Activated T-cell treated with anti-CD3 and anti-CD28 coated beads, Interleukin-2, amount 50 U/mL, for 4 hours (primary cell): ENCODE results near the gene AKT2. TPM values are rescaled to one million over a fixed set of nuclear protein-coding genes. Genes with fewer than 3 reads are reported as not detected.
A peak's percentile ranks its signal among the peaks of the same experiment; 100 is the strongest.

ENCODE experiments used
- ATAC-seq, 2 donors: fragments of 200-7000 bp; cut with Tn5 transposase; one replicate each; pipeline ENCODE4 v1.10.0; 2021
- DNase-seq: peaks from one replicate; pipeline ENCODE4 v3.0.0-alpha.2; 2020
- H3K27me3 Mint-ChIP-seq: one replicate; pipeline ENCODE4 v1.8.0; 2021; ENCODE audit warnings: low read depth, mixed read lengths
- H3K36me3 Mint-ChIP-seq: one replicate; pipeline ENCODE4 v1.8.0; 2022; ENCODE audit warnings: mixed read lengths; ENCODE audit not compliant: insufficient read depth
- H3K4me1 Mint-ChIP-seq: one replicate; pipeline ENCODE4 v1.8.0; 2021; ENCODE audit warnings: low read depth, mixed read lengths
- H3K4me3 Mint-ChIP-seq: one replicate; pipeline ENCODE4 v1.8.0; 2021; ENCODE audit warnings: mild to moderate bottlenecking, moderate library complexity, mixed read lengths
- H3K9me3 Mint-ChIP-seq: one replicate; pipeline ENCODE4 v1.8.0; 2021; ENCODE audit warnings: mixed read lengths
- total RNA-seq, 3 donors: library from RNA; stranded (reverse); gene quantifications; one replicate each; pipeline ENCODE4 v1.2.1, GENCODE V29; 2021

The AKT2 gene
- total RNA-seq, 3 donors from 2014 or later = 147 to 158 (median 151) TPM

DNA sequence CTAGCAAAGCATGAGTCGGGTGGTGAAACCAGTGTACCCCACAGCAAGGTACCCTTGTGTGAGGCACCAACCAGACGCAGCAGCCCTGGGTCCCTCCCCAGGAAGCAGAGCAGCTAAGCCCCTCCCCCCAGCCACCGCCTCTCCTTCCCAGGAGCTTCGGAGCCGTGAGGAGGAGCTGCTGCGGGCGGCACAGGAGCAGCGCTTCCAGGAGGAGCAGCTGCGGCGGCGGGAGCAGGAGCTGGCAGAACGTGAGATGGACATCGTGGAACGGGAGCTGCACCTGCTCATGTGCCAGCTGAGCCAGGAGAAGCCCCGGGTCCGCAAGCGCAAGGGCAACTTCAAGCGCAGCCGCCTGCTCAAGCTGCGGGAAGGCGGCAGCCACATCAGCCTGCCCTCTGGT is 79.4 kb downstream of the AKT2 start:
- Mint-ChIP-seq H3K9me3 (no peaks in the 10 kb centered on the region), H3K4me3 (no peak overlapping the region), H3K36me3 (peaks cover 22% of the 10 kb centered on the region), H3K27me3 (no peaks in the 10 kb centered on the region), H3K4me1 (no peaks in the 10 kb centered on the region)
- no peak for DNase-seq
- no peak for ATAC-seq

DNA sequence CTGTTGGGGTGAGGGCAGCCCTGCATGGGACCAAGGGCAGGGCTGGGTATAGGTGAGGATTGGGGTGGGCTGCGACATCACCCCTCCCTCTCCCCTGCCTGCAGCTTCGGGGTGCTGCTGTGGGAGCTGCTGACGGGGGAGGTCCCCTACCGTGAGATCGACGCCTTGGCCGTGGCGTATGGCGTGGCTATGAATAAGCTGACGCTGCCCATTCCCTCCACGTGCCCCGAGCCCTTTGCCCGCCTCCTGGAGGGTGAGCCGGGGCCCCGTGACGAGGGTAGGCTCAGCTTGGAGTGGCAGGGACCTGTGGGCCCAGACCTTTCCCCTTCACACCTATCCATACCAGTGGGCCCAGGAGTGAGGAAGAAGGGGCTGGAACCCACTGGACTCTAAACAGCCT is 80.8 kb downstream of the AKT2 start:
- no peak for ATAC-seq
- H3K4me3 Mint-ChIP-seq = no peak overlapping the region
- DNase-seq = no peak
- H3K27me3 Mint-ChIP-seq = no peaks in the 10 kb centered on the region
- no peaks in the 10 kb centered on the region for H3K4me1 Mint-ChIP-seq
- peaks cover 13% of the 10 kb centered on the region for H3K36me3 Mint-ChIP-seq
- H3K9me3 Mint-ChIP-seq = no peaks in the 10 kb centered on the region

DNA sequence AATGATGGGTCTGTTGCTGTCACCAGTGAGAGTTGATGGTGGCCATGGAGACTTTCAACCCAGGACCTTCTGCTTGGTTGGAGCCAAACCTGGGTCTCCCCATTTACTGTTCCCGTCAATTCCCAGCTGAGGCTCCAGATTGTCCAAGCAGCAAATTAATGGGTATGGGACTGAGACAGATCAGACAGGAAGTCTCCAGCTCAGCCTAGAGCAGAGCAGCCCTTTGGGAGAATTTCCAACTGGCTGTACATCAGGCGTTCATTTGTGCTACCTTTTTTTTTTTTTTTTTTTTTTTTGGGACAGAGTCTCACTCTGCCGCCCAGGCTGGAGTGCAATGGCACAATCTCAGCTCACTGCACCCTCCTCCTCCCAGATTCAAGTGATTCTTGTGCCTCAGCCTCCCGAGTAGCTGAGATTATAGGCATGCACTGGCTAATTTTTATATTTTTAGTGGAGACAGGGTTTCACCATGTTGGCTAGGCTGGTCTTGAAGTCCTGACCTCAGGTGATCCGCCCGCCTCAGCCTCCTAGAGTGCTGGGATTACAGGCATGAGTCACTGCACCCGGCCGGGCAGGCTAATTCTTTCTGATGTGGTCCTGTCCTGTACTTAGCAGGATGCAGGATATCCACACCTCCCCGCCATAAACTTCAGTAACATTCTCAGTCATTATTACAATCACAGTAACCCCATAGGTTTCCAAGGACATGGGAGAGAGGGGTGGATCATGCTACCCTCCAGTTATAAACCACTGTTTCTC is 84.6 kb downstream of the AKT2 start:
- no peaks in the 10 kb centered on the region for H3K9me3 Mint-ChIP-seq
- H3K27me3 Mint-ChIP-seq = no peaks in the 10 kb centered on the region
- ATAC-seq (no peak), DNase-seq (no peak)
- H3K36me3 Mint-ChIP-seq = peaks cover 6% of the 10 kb centered on the region
- no peak overlapping the region for H3K4me3 Mint-ChIP-seq
- H3K4me1 Mint-ChIP-seq = no peaks in the 10 kb centered on the region

DNA sequence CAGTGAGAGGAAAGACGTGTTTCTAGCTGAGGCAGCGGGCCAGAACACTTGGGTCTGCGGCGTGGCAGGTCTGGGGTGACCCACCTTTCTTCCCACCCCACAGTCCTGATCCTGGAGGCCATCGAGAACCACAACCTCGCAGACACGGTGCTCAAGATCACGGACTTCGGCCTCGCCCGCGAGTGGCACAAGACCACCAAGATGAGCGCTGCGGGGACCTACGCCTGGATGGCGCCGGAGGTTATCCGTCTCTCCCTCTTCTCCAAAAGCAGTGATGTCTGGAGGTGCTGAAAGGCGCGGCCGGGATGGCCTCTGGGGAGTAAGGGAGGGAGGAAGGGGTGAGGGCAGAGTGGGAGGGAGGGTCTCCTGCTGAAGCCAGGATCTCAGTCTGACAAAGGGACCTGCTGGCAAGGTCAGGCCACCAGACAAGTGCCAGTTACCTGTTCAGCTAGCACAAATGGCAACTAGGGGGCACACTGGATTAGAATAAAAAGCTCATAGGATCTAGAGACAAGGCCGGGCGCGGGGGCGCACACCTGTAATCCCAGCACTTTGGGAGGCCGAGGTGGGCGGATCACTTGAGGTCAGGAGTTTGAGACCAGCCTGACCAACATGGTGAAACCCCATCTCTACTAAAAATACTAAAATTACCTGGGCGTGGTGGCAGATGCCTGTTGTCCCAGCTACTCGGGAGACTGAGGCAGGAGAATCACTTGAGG is 86.7 kb downstream of the AKT2 start:
- no peak for ATAC-seq
- no peaks in the 10 kb centered on the region for H3K9me3 Mint-ChIP-seq
- H3K36me3 Mint-ChIP-seq = peaks cover 2% of the 10 kb centered on the region
- DNase-seq = no peak
- H3K27me3 Mint-ChIP-seq = no peaks in the 10 kb centered on the region
- no peak overlapping the region for H3K4me3 Mint-ChIP-seq
- H3K4me1 Mint-ChIP-seq = peaks cover 8% of the 10 kb centered on the region

DNA sequence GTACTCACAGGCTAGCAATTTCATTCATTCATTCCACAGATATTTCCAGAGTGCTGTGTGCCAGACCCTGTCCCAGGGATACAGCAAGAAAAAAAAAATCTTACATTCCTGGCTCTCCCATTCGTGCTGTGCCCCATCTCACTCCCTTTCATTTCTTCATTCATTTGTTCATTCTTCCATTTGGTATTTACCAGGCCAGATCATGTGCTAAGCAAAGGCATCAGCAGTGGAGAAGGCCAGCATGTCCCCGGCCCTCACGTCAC is 91.6 kb downstream of the AKT2 start:
- no peaks in the 10 kb centered on the region for H3K27me3 Mint-ChIP-seq
- no peak for DNase-seq
- no peak for ATAC-seq
- H3K9me3 Mint-ChIP-seq = no peaks in the 10 kb centered on the region
- H3K36me3 Mint-ChIP-seq = no peaks in the 10 kb centered on the region
- peak overlapping the region; percentile 12 for H3K4me3 Mint-ChIP-seq
- H3K4me1 Mint-ChIP-seq = peaks cover 28% of the 10 kb centered on the region

DNA sequence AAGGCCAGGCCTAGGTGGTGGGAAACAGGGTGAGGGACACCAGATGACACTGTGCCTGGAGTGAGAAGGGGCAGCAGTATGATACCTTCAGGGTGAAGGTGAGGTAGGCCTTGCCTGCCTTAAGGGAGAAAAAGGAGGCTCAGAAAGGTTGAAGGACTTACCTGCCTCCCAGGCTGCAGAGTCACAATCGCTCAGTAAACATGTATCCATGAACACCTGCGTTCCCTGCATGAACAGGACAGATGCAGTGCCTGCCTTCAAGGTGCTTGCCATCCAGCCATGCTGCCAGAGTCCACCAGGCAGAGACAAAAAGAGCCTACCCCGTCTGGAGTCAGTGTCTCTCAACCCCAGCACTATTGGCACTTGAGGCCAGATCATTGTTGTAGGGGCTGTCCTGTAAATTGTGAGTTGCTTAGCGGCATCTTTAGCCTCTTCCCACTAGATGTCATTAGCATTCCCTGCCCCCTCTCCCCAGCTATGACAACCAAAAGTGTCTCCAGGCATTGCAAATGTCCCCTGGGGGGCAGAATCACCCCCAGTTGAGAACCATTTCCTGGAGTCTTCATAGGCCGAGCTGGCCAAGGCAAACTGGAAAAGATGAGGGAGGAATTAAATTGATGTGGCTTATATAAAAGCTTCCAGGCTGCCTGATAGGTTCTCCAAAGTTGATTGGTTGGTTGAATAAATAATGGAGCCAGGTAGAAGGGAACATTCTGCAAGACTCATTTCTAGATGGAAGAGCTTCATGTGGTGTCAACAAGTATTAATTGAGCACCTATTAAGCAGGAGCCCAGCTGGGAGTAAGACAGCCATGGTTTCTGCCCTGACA is 92.2 kb downstream of the AKT2 start:
- Mint-ChIP-seq H3K36me3 (no peaks in the 10 kb centered on the region), H3K4me1 (peaks cover 28% of the 10 kb centered on the region), H3K27me3 (no peaks in the 10 kb centered on the region), H3K4me3 (peak overlapping the region; percentile 68), H3K9me3 (no peaks in the 10 kb centered on the region)
- ATAC-seq (no peak), DNase-seq (no peak)

DNA sequence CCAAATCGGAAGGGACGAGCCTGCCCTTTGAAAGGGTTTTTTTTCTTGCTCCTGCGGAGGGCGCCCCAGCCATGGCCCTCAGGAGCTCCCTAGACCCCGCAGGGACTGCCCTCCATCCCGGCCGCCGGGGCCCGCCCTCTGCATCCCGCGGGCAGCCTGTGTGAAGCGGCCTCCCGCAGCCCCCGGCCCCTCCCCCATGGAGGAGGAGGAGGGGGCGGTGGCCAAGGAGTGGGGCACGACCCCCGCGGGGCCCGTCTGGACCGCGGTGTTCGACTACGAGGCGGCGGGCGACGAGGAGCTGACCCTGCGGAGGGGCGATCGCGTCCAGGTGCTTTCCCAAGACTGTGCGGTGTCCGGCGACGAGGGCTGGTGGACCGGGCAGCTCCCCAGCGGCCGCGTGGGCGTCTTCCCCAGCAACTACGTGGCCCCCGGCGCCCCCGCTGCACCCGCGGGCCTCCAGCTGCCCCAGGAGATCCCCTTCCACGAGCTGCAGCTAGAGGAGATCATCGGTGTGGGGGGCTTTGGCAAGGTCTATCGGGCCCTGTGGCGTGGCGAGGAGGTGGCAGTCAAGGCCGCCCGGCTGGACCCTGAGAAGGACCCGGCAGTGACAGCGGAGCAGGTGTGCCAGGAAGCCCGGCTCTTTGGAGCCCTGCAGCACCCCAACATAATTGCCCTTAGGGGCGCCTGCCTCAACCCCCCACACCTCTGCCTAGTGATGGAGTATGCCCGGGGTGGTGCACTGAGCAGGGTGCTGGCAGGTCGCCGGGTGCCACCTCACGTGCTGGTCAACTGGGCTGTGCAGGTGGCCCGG is 93.1 kb downstream of the AKT2 start:
- Mint-ChIP-seq H3K27me3 (no peaks in the 10 kb centered on the region), H3K4me3 (peak overlapping the region; percentile 68), H3K36me3 (no peaks in the 10 kb centered on the region), H3K4me1 (peaks cover 28% of the 10 kb centered on the region), H3K9me3 (no peaks in the 10 kb centered on the region)
- DNase-seq (no peak), ATAC-seq (peak; percentile 3)

DNA sequence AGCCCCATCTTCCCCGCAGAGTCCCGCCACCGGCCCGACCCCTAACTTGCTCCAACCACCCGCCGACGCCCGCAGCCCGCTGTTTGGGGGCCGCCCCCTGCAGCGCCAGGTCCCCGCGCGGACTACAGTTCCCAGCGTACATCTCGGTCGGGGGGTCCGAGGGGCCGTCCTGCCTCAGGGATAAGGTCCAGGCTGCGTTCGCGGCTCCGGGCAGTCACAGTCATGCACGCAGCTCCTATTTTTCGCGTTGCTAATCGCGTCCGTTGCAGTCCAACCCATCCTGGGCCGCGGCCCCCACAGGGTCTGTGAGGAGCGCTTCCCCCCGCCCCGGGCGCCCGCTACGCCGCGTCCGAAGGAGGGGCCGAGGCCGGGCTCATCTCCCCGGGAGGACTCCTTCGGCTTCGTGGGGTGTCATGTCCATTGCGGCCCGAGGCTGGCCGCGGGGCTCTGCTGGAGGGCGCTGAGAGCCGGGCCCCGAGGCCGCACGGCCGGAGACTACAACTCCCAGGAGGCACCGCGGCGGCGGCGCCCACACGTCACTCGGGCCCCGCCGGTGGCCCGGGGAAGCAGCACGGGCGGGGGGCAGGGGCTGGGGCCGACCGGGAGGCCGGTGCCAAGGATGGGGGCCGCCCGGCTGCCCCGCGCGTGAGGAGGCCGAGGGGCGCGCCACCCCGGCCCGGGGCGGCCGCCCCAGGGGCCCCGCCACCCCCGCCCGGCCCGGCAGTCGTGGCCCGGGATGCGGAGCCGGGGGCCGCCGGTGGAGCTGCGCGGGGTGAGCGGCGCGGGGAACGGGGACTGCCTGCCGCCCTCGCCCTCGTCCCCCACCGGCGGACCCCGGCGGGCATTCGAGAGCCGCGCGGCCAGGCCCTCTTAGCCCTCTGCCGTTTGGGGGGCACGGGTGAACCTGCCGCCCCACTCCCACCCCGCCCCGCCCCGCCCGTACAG is 94.0 kb downstream of the AKT2 start, which contains the start of gene MAP3K10:
MAP3K10 (plus strand) TSS at position 536 of the 945 bp plus-strand sequence. CDS start 606 bp downstream, outside the sequence.
- no peaks in the 10 kb centered on the region for H3K36me3 Mint-ChIP-seq
- peaks cover 28% of the 10 kb centered on the region for H3K4me1 Mint-ChIP-seq
- H3K4me3 Mint-ChIP-seq = peak within 1 kb of the TSS; percentile 90
- no peaks in the 10 kb centered on the region for H3K27me3 Mint-ChIP-seq
- H3K9me3 Mint-ChIP-seq = no peaks in the 10 kb centered on the region
- DNase-seq = peak; percentile 64
- ATAC-seq = peak; percentile 88 to 90

DNA sequence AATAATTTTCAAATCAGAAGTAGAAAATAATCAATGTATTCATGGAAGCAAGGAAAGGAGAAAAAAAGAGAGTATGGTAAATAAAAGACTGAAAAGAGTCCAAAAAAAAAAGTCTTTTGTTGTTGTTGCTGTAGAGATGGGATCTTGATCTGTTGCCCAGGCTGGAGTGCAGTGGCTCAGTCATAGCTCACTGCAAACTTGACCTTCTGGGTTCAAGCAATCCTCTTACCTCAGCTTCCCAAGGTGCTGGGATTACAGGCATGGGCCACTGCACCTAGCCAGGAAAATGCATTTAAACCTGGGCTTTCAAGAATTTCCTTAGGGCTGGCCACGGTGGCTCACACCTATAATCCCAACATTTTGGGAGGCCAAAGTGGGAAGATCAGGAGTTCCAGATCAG is 100.9 kb downstream of the AKT2 start:
- Mint-ChIP-seq H3K4me1 (no peaks in the 10 kb centered on the region), H3K9me3 (no peaks in the 10 kb centered on the region), H3K4me3 (no peak overlapping the region), H3K36me3 (no peaks in the 10 kb centered on the region), H3K27me3 (peaks cover 5% of the 10 kb centered on the region)
- no peak for ATAC-seq
- no peak for DNase-seq

Other genes with a start within 250 kb of the AKT2 start
- gene ZNF780B, start 229.1 kb downstream of the AKT2 start, total RNA-seq = 10 to 100 TPM; 15.2 to 17.8 (median 17.0) TPM
- 10 to 100 TPM; 14.3 to 15.4 (median 14.4) TPM for gene ZNF780A, start 194.4 kb downstream of the AKT2 start, total RNA-seq
- gene MAP3K10, start 93.9 kb downstream of the AKT2 start, total RNA-seq = 10 to 100 TPM; 15.8 to 18.8 (median 16.4) TPM
- not detected for gene TTC9B, start 67.0 kb downstream of the AKT2 start, total RNA-seq
- under 1 TPM in 2 of 3 donors, not detected in 1; 0.32 to 0.43 TPM for gene CCNP, start 58.7 kb downstream of the AKT2 start, total RNA-seq
- 10 to 100 TPM; 27.2 to 31.5 (median 31.3) TPM for gene C19orf47, start 63.1 kb upstream of the AKT2 start, total RNA-seq
- 10 to 100 TPM; 28.6 to 38.6 (median 33.4) TPM for gene PLD3, start 63.4 kb upstream of the AKT2 start, total RNA-seq
- gene HIPK4, start 104.8 kb upstream of the AKT2 start, total RNA-seq = under 1 TPM in 1 of 3 donors, not detected in 2; 0.08 TPM
- under 1 TPM; 0.71 to 0.82 (median 0.79) TPM for gene PRX, start 128.0 kb upstream of the AKT2 start, total RNA-seq
- gene SERTAD1, start 140.6 kb upstream of the AKT2 start, total RNA-seq = 10 to 100 TPM; 24.2 to 33.9 (median 33.7) TPM
- 1 to 10 TPM; 6.4 to 9.5 (median 6.8) TPM for gene SERTAD3, start 159.0 kb upstream of the AKT2 start, total RNA-seq
- 10 to 100 TPM; 17.0 to 19.2 (median 18.1) TPM for gene BLVRB, start 180.4 kb upstream of the AKT2 start, total RNA-seq
- 1 to 10 TPM; 1.2 to 2.1 (median 1.8) TPM for gene SPTBN4, start 181.7 kb upstream of the AKT2 start, total RNA-seq